HT1080 (cell line): ENCODE results near the gene CCDC185. TPM values are rescaled to one million over a fixed set of nuclear protein-coding genes. Genes with fewer than 3 reads are reported as not detected.
"Not testable (repeated sequence)": the region's sequence is repeated elsewhere in the genome, so short reads cannot be mapped to it uniquely, and the experiment has no call there.

Experiments used
- DNase-seq: peaks from one replicate; pipeline ENCODE4 v3.0.0-alpha.2; 2015; ENCODE audit warnings: low read depth
- total RNA-seq: library from RNA; depleted of rRNA; stranded (reverse); fragments of >200 nt; shearing (Covaris generic); gene quantifications from 2 replicates; pipeline ENCODE4 v1.2.3, GENCODE V29; 2014

Gene CCDC185
- total RNA-seq, 1 experiment from 2014 or later = not detected

DNA sequence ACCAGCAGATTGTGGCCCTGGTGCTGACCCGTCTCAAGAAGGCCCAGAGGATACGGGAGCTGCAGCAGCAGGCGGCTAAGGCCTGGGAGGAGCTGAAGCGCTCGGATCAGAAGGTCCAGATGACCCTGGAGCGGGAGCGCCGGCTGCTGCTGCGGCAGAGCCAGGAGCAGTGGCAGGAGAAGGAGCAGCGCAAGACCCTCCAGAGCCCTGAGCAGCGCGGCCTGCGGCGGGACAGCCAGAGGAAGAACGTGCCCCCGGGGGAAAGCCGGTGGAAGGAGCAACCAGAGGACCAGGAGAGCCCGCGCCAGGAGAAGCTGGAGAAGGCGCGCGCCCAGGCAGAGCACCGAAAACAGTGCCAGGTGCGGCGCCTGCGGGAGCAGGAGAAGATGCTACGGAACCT lies 1.0 kb downstream of the CCDC185 start:
- DNase-seq = no peak

DNA sequence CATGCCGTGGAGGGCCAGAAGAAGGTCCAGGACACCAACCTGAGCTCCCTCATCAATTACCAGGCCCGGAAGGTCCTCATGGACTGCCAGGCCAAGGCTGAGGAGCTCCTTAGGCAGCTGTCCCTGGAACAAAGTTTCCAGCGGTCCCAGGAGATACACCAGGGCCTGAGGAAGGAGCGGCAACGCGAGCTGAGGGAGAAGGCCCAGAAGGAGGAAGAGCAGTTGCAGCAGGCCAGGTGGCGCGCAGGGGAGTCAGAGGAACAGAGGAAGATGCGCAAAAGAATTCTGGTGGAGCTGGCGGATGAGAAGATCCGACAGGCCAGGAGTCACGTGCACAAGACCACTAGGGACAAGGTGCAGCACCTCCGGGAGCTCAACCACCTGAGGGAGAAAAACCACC lies 1.5 kb downstream of the CCDC185 start:
- no peak for DNase-seq

DNA sequence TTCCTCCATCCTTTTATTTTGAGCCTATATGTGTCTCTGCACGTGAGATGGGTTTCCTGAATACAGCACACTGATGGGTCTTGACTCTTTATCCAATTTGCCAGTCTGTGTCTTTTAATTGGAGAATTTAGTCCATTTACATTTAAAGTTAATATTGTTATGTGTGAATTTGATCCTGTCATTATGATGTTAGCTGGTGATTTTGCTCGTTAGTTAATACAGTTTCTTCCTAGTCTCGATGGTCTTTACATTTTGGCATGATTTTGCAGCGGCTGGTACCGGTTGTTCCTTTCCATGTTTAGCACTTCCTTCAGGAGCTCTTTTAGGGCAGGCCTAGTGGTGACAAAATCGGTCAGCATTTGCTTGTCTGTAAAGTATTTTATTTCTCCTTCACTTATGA lies 6.2 kb downstream of the CCDC185 start:
- DNase-seq = not testable (repeated sequence)

DNA sequence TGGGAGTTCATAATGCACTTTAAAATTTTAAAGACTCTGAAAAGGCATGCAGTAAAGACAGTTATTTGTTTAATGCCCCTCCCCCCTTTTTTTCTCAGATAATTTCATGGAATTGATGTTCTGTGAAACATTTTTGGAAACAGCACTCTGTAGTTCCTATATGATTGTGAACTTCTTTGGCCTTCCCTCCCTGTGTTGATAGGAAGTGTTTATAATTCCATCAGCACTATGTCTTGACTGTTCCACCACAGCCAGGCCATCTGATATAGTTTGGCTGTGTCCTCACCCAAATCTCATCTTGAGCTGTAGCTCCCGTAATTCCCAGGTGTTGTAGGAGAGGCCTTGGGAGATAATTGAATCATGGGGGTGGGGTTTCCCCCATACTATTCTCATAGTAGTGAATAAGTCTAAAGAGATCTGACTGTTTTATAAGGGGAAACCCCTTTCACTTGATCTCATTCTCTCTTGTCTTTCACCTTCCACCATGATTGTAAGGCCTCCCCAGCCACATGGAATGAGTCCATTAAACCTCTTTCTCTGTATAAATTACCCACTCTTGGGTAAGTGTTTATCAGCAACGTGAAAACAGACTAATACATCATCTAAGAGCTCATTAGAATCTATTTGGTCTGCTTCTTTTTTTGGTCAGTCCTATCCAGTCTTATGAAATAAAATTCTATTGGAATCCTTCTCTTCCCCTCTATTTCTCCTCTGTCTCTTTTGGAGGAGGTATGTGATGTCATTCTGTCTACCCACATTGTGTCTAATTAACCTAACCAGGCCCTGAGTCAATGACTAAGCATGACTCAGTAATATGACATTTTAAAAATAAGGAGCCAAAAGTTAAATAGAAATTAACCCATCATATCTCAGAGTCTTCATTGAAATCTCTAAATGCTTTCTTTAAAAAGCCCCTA lies 8.9 kb downstream of the CCDC185 start:
- DNase-seq = peak; percentile 64

DNA sequence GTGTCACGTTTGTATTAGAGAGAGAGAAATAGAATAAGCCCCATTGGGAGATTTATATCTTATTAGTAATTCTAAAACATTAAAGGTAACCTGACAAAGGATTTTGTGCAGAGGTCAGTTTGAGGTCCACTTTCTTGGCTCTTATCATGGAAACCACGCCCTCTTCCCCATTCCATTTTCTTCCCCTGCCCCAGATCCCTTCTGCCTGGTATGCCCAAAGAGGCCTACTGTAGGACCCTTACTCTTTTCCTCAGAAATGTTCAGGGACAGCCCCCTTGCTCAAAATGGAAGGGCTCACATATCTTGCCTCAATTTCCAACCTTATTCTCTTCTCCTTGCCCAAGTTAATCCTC lies 9.6 kb downstream of the CCDC185 start:
- DNase-seq = no peak

DNA sequence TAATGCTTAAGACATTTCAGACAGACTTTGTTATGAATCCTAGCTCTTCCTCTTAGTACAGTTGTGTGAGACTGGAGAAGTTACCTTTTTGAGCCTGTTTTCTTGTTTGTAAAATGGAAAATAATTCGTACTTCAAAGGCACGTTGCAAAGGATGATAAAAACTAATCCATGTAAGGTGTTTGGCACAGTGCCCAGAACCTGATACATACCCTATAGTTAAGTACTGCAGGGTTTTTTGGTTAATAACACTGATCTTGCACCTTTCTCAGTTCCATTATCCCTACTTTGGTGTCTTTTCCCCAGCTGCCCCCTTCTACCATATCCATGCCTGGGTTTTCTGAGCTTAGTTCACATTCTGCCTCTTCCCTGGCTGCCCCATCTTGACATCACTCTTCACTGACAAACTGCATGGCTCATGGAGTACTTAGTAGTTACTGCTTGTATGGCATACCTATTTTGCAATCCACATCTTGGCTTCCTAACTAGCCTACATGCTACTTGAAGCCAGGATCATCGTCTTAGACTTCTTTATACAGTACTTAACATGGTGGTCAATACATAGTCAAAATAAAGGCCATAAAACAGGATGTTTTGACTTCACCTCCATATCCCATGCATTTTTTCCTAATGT lies 10.1 kb downstream of the CCDC185 start:
- DNase-seq = no peak

DNA sequence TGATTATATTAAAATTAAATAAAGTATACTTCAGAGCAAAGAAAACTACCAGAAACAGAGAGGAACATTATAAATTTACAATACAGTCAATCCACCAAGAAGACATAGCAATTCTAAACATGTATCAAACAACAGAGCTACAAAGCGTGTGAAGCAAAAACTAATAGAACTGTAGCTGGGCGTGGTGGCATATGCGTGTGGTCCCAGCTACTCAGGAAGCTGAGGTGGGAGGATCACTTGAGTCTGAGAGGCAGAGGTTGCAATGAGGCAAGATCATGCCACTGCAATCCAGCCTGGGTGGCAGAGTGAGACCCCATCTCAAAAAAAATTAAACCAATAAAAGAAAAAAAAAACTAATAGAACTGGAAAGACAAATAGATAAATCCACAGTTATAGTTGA lies 12.3 kb downstream of the CCDC185 start:
- no peak for DNase-seq

DNA sequence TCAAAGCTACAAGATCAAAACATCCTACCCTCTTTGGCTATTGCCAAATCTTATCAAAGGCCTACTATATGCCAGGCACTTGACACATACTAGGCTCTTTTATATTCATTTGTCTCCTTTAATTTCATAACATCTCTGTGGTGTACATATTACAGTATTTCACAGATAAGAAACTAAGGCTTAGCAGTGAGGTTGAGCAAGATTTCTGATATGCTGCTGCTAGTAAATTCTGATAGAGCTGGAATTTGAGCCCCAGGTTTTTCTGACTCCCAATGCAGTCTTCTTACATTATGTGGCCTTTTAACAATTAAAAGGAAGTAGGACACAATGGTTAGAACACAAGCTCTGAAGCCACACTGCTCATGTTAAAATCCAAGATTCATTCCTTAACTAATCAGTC lies 16.8 kb downstream of the CCDC185 start:
- no peak for DNase-seq

DNA sequence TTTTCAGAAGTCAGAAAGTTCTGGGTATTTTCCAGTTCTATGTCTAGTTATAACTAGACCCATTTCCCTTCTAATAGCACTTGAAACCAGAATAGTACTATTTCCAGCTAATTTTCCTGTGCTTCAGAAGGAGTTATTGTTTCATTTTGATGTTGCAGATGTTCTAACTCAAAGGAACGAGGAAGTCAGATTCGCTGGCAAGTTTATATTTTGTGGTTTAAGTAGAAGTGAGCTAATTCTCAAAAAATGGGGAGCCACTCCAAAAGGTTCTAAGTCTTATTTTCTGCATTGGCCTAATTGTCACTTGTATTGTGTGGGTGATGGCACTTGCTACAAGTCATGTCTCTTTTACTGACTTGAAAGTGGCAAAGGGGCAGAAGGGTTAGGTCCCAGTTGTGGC lies 18.1 kb downstream of the CCDC185 start:
- no peak for DNase-seq

DNA sequence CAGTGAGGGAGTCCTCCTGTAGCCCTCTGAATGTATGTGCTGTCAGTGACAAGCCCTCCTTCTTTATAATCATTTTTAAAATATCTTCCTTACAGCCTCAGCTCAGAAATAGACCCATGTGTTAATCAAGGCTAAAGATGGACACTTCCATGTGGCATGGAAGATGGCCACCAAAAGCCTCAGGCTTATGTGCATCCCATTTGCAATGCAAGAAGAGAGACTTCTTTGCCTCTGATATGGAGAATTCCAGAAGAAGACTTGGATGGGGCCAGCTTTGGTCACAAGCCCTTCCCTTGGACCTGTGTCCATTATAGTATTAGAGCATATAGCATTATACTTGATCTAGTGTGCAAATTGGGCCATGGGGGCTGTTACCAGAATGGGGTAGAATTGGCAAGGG lies 18.5 kb downstream of the CCDC185 start:
- no peak for DNase-seq

DNA sequence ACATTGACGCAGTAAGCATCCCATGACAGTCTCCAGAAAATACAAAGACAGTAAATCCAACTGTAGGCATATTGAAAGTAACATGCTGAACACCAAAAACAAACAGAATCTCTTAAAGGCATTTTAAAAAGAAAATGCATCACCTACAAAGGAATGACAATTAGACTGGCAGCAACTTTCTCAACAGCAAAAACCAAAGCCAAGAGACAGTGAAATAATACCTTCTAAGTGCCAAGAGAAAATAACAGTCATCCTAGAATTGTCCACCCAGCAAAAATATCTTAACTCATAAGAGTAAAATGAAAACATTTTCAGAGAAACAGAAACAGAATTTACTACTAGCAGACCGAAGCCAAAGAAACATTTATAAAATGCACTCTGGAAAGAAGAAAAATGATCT lies 20.0 kb downstream of the CCDC185 start:
- DNase-seq = no peak

DNA sequence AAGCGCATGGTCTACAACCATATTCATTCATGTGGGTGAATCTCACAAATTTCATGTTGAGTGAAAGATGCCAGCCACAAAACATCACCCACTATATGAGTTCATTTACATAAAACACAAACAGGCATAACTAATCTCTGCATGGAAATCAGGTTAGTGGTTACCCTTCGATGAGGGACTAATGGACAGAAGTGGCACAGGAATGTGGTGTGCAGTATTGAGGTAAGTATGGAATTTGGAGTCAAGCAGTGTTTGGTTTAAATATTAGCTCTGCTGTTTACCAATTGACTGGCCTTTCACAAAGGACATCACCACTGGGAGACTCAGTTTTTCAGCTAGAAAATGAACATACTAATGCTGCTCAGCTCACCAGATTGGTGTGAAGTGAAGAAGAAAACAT lies 24.2 kb downstream of the CCDC185 start:
- no peak for DNase-seq

DNA sequence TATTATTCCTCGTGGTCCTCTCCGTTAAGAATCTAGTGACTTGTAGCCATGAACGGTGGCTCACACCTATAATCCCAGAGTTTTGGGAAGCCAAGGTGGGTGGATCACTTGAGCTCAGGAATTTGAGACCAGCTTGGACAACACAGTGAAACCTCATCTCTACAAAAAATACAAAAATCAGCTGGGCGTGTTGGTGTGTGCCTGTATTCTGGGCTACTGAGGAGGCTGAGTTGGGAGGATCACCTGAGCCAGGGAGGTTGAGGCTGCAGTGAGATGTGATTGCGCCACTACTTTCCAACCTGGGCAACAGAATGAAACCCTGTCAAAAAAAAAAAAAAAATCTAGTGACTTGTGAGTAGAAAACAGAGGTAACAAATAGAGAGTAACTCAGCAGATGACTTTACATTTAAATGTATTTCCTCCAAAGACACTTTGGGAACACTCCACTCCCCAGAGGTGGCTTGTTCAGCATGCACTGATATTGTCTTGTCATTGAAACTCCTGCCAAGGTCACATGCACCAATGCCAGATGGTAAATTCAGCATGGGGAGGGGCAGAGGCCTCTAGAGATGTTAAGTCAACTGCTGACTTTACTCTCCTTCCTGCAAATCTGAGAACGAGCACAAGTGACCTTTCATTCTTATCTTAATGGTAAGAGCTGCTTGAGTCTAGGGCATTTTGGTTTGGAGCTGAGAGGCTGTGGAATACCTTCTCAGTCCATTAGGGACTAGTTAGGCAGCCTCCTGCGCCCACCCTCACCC lies 24.9 kb downstream of the CCDC185 start:
- no peak for DNase-seq

DNA sequence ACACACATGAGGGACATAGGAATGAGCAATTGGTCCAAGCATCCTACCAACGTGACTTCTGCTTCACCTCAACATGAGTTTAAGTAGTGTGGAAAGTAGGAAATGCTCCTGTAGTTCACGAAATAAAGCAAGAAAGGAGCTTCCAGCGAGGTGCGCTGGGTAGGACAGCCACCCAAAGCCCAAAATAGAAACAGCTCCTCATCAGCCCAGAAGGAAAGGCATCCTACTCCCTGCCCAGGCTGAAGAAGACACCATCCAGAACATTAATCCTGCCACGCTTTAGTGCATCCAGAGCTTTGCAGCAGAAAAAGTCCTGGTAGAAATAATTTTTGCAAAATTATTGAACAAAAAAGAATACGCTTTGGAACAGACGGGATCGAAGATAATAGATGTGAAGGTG lies 25.9 kb downstream of the CCDC185 start:
- DNase-seq = no peak

DNA sequence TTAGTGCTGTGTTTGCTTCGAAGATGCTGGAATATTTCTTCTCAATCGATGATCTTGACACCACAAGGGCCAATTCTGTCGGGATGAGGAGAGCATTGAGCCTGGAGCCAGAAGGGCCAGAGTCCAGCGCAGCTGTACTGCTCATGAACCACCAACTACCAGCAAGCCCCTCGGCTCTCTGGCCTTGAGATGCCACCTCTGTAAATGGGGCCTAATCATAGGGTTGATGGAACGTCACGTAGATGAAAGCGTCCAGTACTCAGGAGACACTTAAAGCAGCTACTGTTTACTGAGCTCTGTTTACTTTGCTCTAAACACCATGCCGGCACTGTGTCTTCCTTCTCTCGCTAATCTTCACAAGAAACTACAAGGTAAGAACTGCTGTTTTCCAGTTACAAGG lies 26.3 kb downstream of the CCDC185 start:
- DNase-seq = no peak

DNA sequence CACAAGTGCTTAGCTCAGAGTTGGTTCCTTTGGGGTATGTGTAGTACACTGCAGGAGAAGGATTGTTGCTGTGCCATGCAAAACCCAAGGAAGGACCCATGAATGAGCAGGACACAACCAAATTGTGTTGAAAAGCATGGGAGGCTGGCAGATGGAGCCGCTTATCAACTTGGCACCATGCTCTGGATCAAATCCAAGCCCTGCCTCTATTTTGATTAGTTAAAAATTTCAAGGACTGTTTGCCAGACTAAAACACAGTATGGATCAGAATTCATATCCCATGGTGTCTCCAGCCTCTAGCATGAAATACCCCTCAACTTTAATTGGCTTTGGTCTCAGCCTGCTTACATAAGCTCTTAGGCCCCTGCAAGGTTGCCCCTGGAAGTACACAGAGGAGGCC lies 27.8 kb downstream of the CCDC185 start:
- no peak for DNase-seq

DNA sequence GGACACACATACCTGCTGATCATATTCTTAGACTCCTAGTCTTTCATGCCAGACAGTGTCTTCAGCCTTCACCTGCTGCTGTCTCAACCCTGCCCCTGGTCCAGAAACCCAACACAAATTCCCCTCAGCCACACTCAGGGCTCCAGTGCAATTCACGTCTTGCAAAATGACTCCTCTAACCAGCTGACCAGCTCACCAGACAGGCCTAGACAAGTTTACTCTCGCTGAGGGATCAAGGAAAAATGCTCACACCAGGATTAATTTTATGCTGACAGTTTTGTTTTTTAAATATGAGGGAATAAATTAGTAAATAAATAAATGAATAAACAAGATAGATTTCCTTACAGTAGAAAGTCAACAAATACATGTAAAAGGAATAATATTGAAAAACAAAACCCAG lies 28.5 kb downstream of the CCDC185 start:
- no peak for DNase-seq

DNA sequence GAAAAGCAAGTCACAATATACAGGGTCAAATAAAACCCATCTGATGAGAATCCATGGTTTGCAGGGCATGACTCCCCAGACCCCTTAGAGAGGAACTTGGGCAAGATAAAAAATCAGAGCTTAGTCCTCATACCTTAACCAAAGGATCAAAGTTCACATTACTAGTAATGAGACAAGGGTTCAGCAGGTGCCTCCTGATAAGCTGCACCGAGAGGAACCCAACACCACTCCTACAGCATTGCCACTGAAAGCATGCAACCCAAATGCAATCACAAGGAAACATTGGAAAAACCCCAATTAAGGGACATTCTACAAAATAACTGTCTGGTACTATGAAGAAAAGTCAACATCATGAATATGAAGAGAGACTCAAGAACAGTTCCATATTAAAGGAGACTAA lies 29.7 kb downstream of the CCDC185 start:
- DNase-seq = no peak

DNA sequence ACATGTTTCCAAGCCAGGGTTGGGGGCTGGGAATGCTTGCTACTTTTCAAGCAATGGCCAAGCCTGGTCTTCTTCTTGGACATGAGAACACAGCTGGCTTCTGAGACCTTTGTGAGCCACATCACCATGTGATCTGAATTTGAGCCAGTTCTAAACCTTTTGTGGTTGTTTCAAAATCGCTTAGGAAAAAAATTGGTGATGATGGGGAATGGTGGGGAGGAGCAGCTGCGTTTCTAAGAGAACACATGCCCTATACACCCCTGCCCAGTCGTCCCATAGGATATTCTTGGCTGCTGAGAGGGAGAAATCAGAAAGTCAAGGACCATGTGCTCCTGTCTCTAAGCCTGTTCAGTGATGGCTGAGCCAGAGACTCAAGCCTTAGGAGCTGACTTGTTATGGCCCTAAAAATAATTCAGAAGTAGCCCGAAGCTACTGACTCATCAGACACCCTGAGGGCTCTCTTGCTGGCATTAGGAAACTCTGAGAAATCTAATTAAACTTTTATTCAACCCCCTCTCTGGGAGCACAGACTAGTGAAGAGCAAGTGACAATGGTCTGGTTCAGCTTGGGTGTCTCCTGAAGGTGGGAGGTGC lies 30.5 kb downstream of the CCDC185 start:
- peak; percentile 7 for DNase-seq

DNA sequence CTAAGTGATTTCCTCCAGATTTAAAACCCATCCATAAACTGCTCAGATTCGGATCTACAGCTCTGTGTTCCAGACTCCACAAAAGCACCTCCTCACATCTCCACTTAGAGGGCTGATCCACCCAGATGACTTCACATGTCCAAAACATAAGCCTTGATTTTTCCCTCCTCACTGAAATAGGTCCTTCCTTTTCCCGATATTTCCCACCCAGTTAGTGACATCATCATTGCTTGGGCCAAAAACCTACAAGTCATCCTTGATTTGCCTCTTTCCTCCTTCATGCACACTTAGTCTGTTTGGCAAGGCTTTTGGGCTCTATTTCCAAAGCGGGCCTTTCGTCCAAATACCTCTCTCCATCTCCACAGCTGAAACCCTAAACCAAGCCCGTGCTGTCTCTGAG lies 32.3 kb downstream of the CCDC185 start:
- DNase-seq = no peak

DNA sequence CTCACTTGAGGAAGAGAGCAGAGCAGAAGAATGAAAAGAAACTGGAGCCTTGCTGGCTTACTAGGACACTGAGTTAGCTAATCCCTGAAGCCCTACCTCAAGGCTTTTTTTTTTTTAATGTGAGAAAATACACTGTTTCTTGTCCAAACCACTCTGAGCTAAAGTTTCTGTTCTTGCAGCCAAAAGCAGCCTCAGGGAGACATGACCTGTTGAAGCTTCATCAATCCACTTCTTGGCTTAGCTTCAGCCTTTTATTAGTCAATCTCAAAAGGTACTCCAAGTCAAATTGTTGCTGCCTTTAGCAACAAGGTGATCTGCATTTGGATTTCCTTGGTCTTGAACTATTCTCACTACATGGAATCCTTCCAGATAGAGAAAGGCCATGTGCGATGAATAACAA lies 33.7 kb downstream of the CCDC185 start:
- no peak for DNase-seq

DNA sequence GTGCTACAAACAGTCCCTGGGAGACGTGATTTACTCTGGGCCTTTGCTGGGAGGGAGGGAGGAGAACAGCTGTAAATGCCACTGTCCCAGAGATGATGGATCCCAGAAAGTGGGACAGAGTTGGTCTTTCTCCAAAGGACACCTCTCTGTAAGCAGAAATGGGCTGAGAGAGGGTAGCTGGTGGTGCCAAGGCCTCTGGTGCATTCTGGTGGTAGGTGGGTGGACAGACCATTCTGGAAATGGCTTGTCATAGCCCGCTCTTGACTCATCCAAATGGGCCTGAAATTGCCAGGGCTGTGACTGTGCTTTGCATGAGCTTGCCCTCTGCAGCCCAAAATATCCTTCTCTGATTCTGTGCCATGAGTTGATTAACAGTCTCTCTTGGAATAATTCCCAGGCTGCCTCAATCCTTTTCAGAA lies 36.1 kb downstream of the CCDC185 start:
- no peak for DNase-seq
